ENCODE results near the gene MTCL1. TPM values are rescaled to one million over a fixed set of nuclear protein-coding genes. Genes with fewer than 3 reads are reported as not detected.

MTCL1 gene
- total and polyA plus RNA-seq, 10 of the 15 experiments (the other 5 are each of a cell fraction or from before 2014, with no cell fraction given), result 0.03 to 0.36 (median 0.13) TPM; not detected in 4

GRCh38 chr18:8777846-8778245 is 72.5 kb downstream of the MTCL1 start:
- no peak for ATAC-seq
- BruUV-seq (replicated peaks), result no TSS peak
- POLR2A ChIA-PET, result no interaction called here
- TF ChIP-seq ZBTB11 (CRISPR knock-in tag; IDR thresholded peaks at IDR 0.05) (no peak), ZNF592 (IDR thresholded peaks at IDR 0.05) (no peak), FOXM1 (IDR thresholded peaks at IDR 0.05; ENCODE audit: low read depth, low read length) (no peak), PAX5 (IDR thresholded peaks at IDR 0.05; ENCODE audit: borderline replicate concordance, low read depth, low read length) (no peak), HCFC1 (IDR thresholded peaks at IDR 0.05; ENCODE audit: low read length) (no peak), ZNF217 (IDR thresholded peaks at IDR 0.05) (no peak), SRF (IDR thresholded peaks at IDR 0.05; ENCODE audit: low read depth in 2 of 2, low read length in 2 of 2) (no peak), MEF2A (IDR thresholded peaks at IDR 0.05; ENCODE audit: insufficient read depth, low read depth, low read length) (no peak), SMC3 (IDR thresholded peaks at IDR 0.05; ENCODE audit: borderline replicate concordance, low read length) (no peak), ZZZ3 (IDR thresholded peaks at IDR 0.05; ENCODE audit: control insufficient read depth, insufficient read length, low read depth) (no peak), ESRRA (IDR thresholded peaks at IDR 0.05; ENCODE audit: low read length) (no peak), TARDBP (IDR thresholded peaks at IDR 0.05; ENCODE audit: borderline replicate concordance) (no peak)
- TF ChIP-seq, protein P1, sequence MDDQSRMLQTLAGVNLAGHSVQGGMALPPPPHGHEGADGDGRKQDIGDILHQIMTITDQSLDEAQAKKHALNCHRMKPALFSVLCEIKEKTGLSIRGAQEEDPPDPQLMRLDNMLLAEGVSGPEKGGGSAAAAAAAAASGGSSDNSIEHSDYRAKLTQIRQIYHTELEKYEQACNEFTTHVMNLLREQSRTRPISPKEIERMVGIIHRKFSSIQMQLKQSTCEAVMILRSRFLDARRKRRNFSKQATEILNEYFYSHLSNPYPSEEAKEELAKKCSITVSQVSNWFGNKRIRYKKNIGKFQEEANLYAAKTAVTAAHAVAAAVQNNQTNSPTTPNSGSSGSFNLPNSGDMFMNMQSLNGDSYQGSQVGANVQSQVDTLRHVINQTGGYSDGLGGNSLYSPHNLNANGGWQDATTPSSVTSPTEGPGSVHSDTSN (IDR thresholded peaks at IDR 0.05; ENCODE audit: insufficient replicate concordance, low read depth, low read length), result no peak
- TF ChIP-seq, protein P2, sequence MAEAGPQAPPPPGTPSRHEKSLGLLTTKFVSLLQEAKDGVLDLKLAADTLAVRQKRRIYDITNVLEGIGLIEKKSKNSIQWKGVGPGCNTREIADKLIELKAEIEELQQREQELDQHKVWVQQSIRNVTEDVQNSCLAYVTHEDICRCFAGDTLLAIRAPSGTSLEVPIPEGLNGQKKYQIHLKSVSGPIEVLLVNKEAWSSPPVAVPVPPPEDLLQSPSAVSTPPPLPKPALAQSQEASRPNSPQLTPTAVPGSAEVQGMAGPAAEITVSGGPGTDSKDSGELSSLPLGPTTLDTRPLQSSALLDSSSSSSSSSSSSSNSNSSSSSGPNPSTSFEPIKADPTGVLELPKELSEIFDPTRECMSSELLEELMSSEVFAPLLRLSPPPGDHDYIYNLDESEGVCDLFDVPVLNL (IDR thresholded peaks at IDR 0.05; ENCODE audit: low read depth, low read length), result no peak

More at GRCh38 chr18:8777846-8778245, 72.5 kb downstream of the MTCL1 start:
- no peak overlapping the region for H2AFZ ChIP-seq (ENCODE audit: control insufficient read depth, low read depth, low read length)
- no peak overlapping the region for H3K4me2 ChIP-seq (ENCODE audit: control insufficient read depth, insufficient read depth)
- H3K36me3 ChIP-seq (ENCODE audit: control insufficient read depth in 2 of 2, insufficient read depth in 2 of 2, low read length in 1 of 2), result no peaks in the 10 kb centered on the region
- no peak overlapping the region for H3K9ac ChIP-seq (ENCODE audit: control insufficient read depth, insufficient read depth, low read length)
- H3K27me3 ChIP-seq (replicated peaks in 1 of 2; ENCODE audit: control insufficient read depth in 2 of 2, insufficient read depth in 2 of 2, low read length in 1 of 2), result peaks cover 2 to 3% of the 10 kb centered on the region in 2 experiments
- ChIA-PET SMC1A (ENCODE audit: uncharacterized antibody, unreplicated experiment) (no interaction called here), CTCF (no interaction called here), RAD21 (ENCODE audit: unreplicated experiment) (no interaction called here)
- intact Hi-C loops (cut with micrococcal nuclease; ENCODE audit: unreplicated experiment), result no loop called here
- in situ Hi-C loops (cut with MboI), result no loop called here
- WGBS (ENCODE audit: insufficient coverage, insufficient replicate concordance, low lambda C conversion rate, missing lambda C conversion rate), result 8% methylated on average over 3 of the region's 3 CpGs
- H4K20me1 ChIP-seq (ENCODE audit: control insufficient read depth, insufficient read depth), result no peaks in the 10 kb centered on the region
- DNase-seq (ENCODE audit: low read depth, low spot score) (no peak), FAIRE-seq (no peak)
- no peaks in the 10 kb centered on the region for H3K9me3 ChIP-seq (replicated peaks; ENCODE audit: control insufficient read depth, insufficient read depth, low read length)
- no peaks in the 10 kb centered on the region for H3K4me1 ChIP-seq (ENCODE audit: control insufficient read depth, insufficient read depth, low read length)
- H3K79me2 ChIP-seq (ENCODE audit: control insufficient read depth, insufficient read depth, low read length), result no peaks in the 10 kb centered on the region
- no peak overlapping the region for H3K4me3 ChIP-seq
- no peak overlapping the region for H3K27ac ChIP-seq (ENCODE audit: control insufficient read depth, insufficient read depth)

Data from GM12878 (cell line).